ENCODE measurements around the gene CDH3. TPM values are rescaled to one million over a fixed set of nuclear protein-coding genes. Genes with fewer than 3 reads are reported as not detected.

CDH3 gene
- polyA plus RNA-seq (2013, experiment 1 of 2), result 130 TPM
- 121 TPM for polyA plus RNA-seq (2013, experiment 2 of 2)

GRCh38 chr16:68644715-68645493 lies at the start of gene CDH3:
CDH3 (plus strand) TSS chr16:68645310; CDS start chr16:68645380, 70 bp downstream.
- Histone ChIP-seq H3K79me2 (ENCODE audit: control insufficient read depth, insufficient read depth, low read length) (peaks cover 26% of the 10 kb centered on the region), H4K8ac (ENCODE audit: low read depth, low read length) (no peak within 1 kb of the TSS)

GRCh38 chr16:68596266-68596665 lies 48.8 kb upstream of the CDH3 start:
- Histone ChIP-seq H3K23ac (ENCODE audit: low read length) (no peak overlapping the region), H3K56ac (ENCODE audit: low read length) (no peak overlapping the region), H3K27ac (ENCODE audit: low read depth, low read length) (no peak overlapping the region), H3K4me3 (ENCODE audit: low read length) (no peak overlapping the region), H2BK120ac (ENCODE audit: low read depth, low read length) (no peak overlapping the region), H2AK5ac (ENCODE audit: low read length) (no peak overlapping the region), H3K79me1 (ENCODE audit: low read length) (no peaks in the 10 kb centered on the region), H3K4me2 (ENCODE audit: low read length) (no peak overlapping the region), H3K4ac (ENCODE audit: low read depth, low read length) (no peak overlapping the region), H2BK15ac (replicated peaks; ENCODE audit: low read depth) (no peak overlapping the region), H4K5ac (ENCODE audit: low read length) (no peak overlapping the region), H3K27me3 (ENCODE audit: insufficient read depth, low read length, poor library complexity) (no peaks in the 10 kb centered on the region), H3K79me2 (ENCODE audit: control insufficient read depth, insufficient read depth, low read length) (no peaks in the 10 kb centered on the region), H3K9ac (ENCODE audit: low read length) (no peak overlapping the region), H3K18ac (ENCODE audit: low read length) (no peak overlapping the region), H2BK5ac (ENCODE audit: low read length) (no peak overlapping the region), H3K36me3 (ENCODE audit: control insufficient read depth, insufficient read depth, low read length) (no peaks in the 10 kb centered on the region), H4K8ac (ENCODE audit: low read depth, low read length) (no peak overlapping the region), H3K4me1 (ENCODE audit: control insufficient read depth, low read depth, low read length) (no peaks in the 10 kb centered on the region)
- no peak for DNase-seq
- WGBS (ENCODE audit: extremely low coverage, insufficient coverage, low lambda C conversion rate), result no CpG with 5 or more reads among the region's 6 CpGs

More at GRCh38 chr16:68644715-68645493, at the start of gene CDH3:
- Histone ChIP-seq H3K79me1 (ENCODE audit: low read length) (peaks cover 6% of the 10 kb centered on the region), H2BK5ac (ENCODE audit: low read length) (peak within 1 kb of the TSS; percentile 30), H3K4me1 (ENCODE audit: control insufficient read depth, low read depth, low read length) (peaks cover 6% of the 10 kb centered on the region), H3K56ac (ENCODE audit: low read length) (peak within 1 kb of the TSS; percentile 94), H3K27ac (ENCODE audit: low read depth, low read length) (peak within 1 kb of the TSS; percentile 66), H4K5ac (ENCODE audit: low read length) (no peak within 1 kb of the TSS), H2AK5ac (ENCODE audit: low read length) (no peak within 1 kb of the TSS), H3K4me2 (ENCODE audit: low read length) (peak within 1 kb of the TSS; percentile 90), H3K23ac (ENCODE audit: low read length) (peak within 1 kb of the TSS; percentile 94), H3K9ac (ENCODE audit: low read length) (peak within 1 kb of the TSS; percentile 86), H2BK15ac (replicated peaks; ENCODE audit: low read depth) (no peak within 1 kb of the TSS), H3K18ac (ENCODE audit: low read length) (peak within 1 kb of the TSS; percentile 41), H3K4me3 (ENCODE audit: low read length) (peak within 1 kb of the TSS; percentile 64), H3K4ac (ENCODE audit: low read depth, low read length) (peak within 1 kb of the TSS; percentile 23), H3K36me3 (ENCODE audit: control insufficient read depth, insufficient read depth, low read length) (no peaks in the 10 kb centered on the region), H2BK120ac (ENCODE audit: low read depth, low read length) (peak within 1 kb of the TSS; percentile 6), H3K27me3 (ENCODE audit: insufficient read depth, low read length, poor library complexity) (no peaks in the 10 kb centered on the region)
- peak; percentile 87 for DNase-seq
- no CpG with 5 or more reads among the region's 53 CpGs for WGBS (ENCODE audit: extremely low coverage, insufficient coverage, low lambda C conversion rate)

GRCh38 chr16:68599586-68599985 lies 45.5 kb upstream of the CDH3 start:
- H2AK5ac ChIP-seq (ENCODE audit: low read length), result no peak overlapping the region
- H3K27ac ChIP-seq (ENCODE audit: low read depth, low read length), result no peak overlapping the region
- H2BK5ac ChIP-seq (ENCODE audit: low read length), result no peak overlapping the region
- no peak overlapping the region for H3K23ac ChIP-seq (ENCODE audit: low read length)
- no peaks in the 10 kb centered on the region for H3K79me2 ChIP-seq (ENCODE audit: control insufficient read depth, insufficient read depth, low read length)
- H2BK120ac ChIP-seq (ENCODE audit: low read depth, low read length), result no peak overlapping the region
- no peak overlapping the region for H3K18ac ChIP-seq (ENCODE audit: low read length)
- no peak overlapping the region for H3K4ac ChIP-seq (ENCODE audit: low read depth, low read length)
- no peak overlapping the region for H3K4me2 ChIP-seq (ENCODE audit: low read length)
- no peaks in the 10 kb centered on the region for H3K27me3 ChIP-seq (ENCODE audit: insufficient read depth, low read length, poor library complexity)
- H3K4me1 ChIP-seq (ENCODE audit: control insufficient read depth, low read depth, low read length), result no peaks in the 10 kb centered on the region
- no peaks in the 10 kb centered on the region for H3K36me3 ChIP-seq (ENCODE audit: control insufficient read depth, insufficient read depth, low read length)
- H2BK15ac ChIP-seq (replicated peaks; ENCODE audit: low read depth), result no peak overlapping the region
- WGBS (ENCODE audit: extremely low coverage, insufficient coverage, low lambda C conversion rate), result no CpG with 5 or more reads among the region's 1 CpG
- H3K9ac ChIP-seq (ENCODE audit: low read length), result no peak overlapping the region
- DNase-seq, result peak; percentile 68
- H3K4me3 ChIP-seq (ENCODE audit: low read length), result no peak overlapping the region
- H3K56ac ChIP-seq (ENCODE audit: low read length), result no peak overlapping the region
- H3K79me1 ChIP-seq (ENCODE audit: low read length), result no peaks in the 10 kb centered on the region
- H4K5ac ChIP-seq (ENCODE audit: low read length), result no peak overlapping the region
- H4K8ac ChIP-seq (ENCODE audit: low read depth, low read length), result no peak overlapping the region

GRCh38 chr16:68605746-68606145 lies 39.4 kb upstream of the CDH3 start:
- Histone ChIP-seq H3K79me2 (ENCODE audit: control insufficient read depth, insufficient read depth, low read length) (no peaks in the 10 kb centered on the region), H4K8ac (ENCODE audit: low read depth, low read length) (no peak overlapping the region), H3K23ac (ENCODE audit: low read length) (no peak overlapping the region), H3K79me1 (ENCODE audit: low read length) (no peaks in the 10 kb centered on the region), H3K4me2 (ENCODE audit: low read length) (no peak overlapping the region), H3K4me1 (ENCODE audit: control insufficient read depth, low read depth, low read length) (no peaks in the 10 kb centered on the region), H2BK120ac (ENCODE audit: low read depth, low read length) (no peak overlapping the region), H2BK5ac (ENCODE audit: low read length) (no peak overlapping the region), H3K4ac (ENCODE audit: low read depth, low read length) (no peak overlapping the region), H3K4me3 (ENCODE audit: low read length) (no peak overlapping the region), H2AK5ac (ENCODE audit: low read length) (no peak overlapping the region), H3K36me3 (ENCODE audit: control insufficient read depth, insufficient read depth, low read length) (no peaks in the 10 kb centered on the region), H2BK15ac (replicated peaks; ENCODE audit: low read depth) (no peak overlapping the region), H3K27ac (ENCODE audit: low read depth, low read length) (no peak overlapping the region), H4K5ac (ENCODE audit: low read length) (no peak overlapping the region), H3K9ac (ENCODE audit: low read length) (no peak overlapping the region), H3K27me3 (ENCODE audit: insufficient read depth, low read length, poor library complexity) (no peaks in the 10 kb centered on the region), H3K18ac (ENCODE audit: low read length) (no peak overlapping the region), H3K56ac (ENCODE audit: low read length) (no peak overlapping the region)
- no CpG with 5 or more reads among the region's 5 CpGs for WGBS (ENCODE audit: extremely low coverage, insufficient coverage, low lambda C conversion rate)
- DNase-seq, result peak; percentile 57

- no peak overlapping the region for H3K9ac ChIP-seq (ENCODE audit: low read length)
- H3K23ac ChIP-seq (ENCODE audit: low read length), result no peak overlapping the region
- no CpG with 5 or more reads among the region's 7 CpGs for WGBS (ENCODE audit: extremely low coverage, insufficient coverage, low lambda C conversion rate)
- no peaks in the 10 kb centered on the region for H3K79me2 ChIP-seq (ENCODE audit: control insufficient read depth, insufficient read depth, low read length)
- H3K27me3 ChIP-seq (ENCODE audit: insufficient read depth, low read length, poor library complexity), result no peaks in the 10 kb centered on the region
- H3K27ac ChIP-seq (ENCODE audit: low read depth, low read length), result no peak overlapping the region
- DNase-seq, result no peak
- no peak overlapping the region for H3K56ac ChIP-seq (ENCODE audit: low read length)
- H3K4me1 ChIP-seq (ENCODE audit: control insufficient read depth, low read depth, low read length), result no peaks in the 10 kb centered on the region
- no peaks in the 10 kb centered on the region for H3K36me3 ChIP-seq (ENCODE audit: control insufficient read depth, insufficient read depth, low read length)
- no peak overlapping the region for H3K4ac ChIP-seq (ENCODE audit: low read depth, low read length)
- H3K18ac ChIP-seq (ENCODE audit: low read length), result no peak overlapping the region
- no peak overlapping the region for H2AK5ac ChIP-seq (ENCODE audit: low read length)
- no peak overlapping the region for H3K4me2 ChIP-seq (ENCODE audit: low read length)
- H4K5ac ChIP-seq (ENCODE audit: low read length), result no peak overlapping the region
- H4K8ac ChIP-seq (ENCODE audit: low read depth, low read length), result no peak overlapping the region
- no peak overlapping the region for H2BK5ac ChIP-seq (ENCODE audit: low read length)
- H2BK120ac ChIP-seq (ENCODE audit: low read depth, low read length), result no peak overlapping the region
- no peaks in the 10 kb centered on the region for H3K79me1 ChIP-seq (ENCODE audit: low read length)
- H3K4me3 ChIP-seq (ENCODE audit: low read length), result no peak overlapping the region
- H2BK15ac ChIP-seq (replicated peaks; ENCODE audit: low read depth), result no peak overlapping the region
Observed at GRCh38 chr16:68607443-68607842, 37.7 kb upstream of the CDH3 start.

Data from mesendoderm (in vitro differentiated cells).